ENCODE measurements around the gene KRTAP5-4.

- no peak for TF ChIP-seq EZH2phosphoT487 (IDR thresholded peaks at IDR 0.05; ENCODE audit: insufficient read depth, low read depth)
- no peak for TF ChIP-seq EZH2 (IDR thresholded peaks at IDR 0.05; ENCODE audit: insufficient read depth, poor library complexity, severe bottlenecking)
Observed at GRCh38 chr11:1574238-1574932, 47.6 kb downstream of the KRTAP5-4 start.

All from GM23248 (cell line).